T-helper 2 cell treated with Interferon-gamma antibody and Interleukin-4, amounts not matched to agents 5 μg/mL and 100 μg/mL, for 36 hours (primary cell): ENCODE results near the gene CHTF18.

Experiments
- DNase-seq: peaks from one replicate; pipeline ENCODE4 v3.0.0; 2021; ENCODE audit warnings: low spot score
- H3K27ac Mint-ChIP-seq: one replicate; pipeline ENCODE4 v1.8.0; 2021; ENCODE audit warnings: mild to moderate bottlenecking, mixed read lengths
- H3K27me3 Mint-ChIP-seq: one replicate; pipeline ENCODE4 v1.8.0; 2021; ENCODE audit warnings: low read depth, mixed read lengths
- H3K36me3 Mint-ChIP-seq: one replicate; pipeline ENCODE4 v1.8.0; 2021; ENCODE audit warnings: low read depth, mixed read lengths
- H3K4me1 Mint-ChIP-seq: one replicate; pipeline ENCODE4 v1.8.0; 2021; ENCODE audit warnings: low read depth, mixed read lengths
- H3K4me3 Mint-ChIP-seq: one replicate; pipeline ENCODE4 v1.8.0; 2022; ENCODE audit warnings: mild to moderate bottlenecking, moderate library complexity, mixed read lengths
- H3K9me3 Mint-ChIP-seq: one replicate; pipeline ENCODE4 v1.8.0; 2021; ENCODE audit warnings: mixed read lengths

CHTF18 gene

DNA sequence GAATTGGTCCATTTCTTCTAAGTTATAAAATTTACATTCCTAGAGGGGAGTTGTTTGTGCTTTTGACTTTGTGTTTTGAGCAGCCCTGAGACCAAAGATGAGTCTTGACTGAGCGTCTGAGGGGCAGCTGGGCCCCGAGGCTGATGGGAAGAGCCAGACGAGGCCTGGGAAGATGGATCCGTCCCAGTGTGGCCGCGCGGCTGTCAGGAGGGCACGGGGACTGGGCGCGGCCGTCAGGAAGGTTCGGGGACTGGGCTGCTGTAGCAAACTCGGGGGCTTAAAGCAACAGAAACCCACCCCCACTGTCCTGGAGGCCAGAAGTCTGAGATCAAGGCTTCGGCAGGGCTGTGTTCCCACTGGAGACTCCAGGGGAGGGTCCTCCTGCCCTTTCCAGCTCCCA is 50.3 kb downstream of the CHTF18 start:
- H3K4me1 Mint-ChIP-seq = no peaks in the 10 kb centered on the region
- no peak for DNase-seq
- no peak overlapping the region for H3K27ac Mint-ChIP-seq
- peaks cover 14% of the 10 kb centered on the region for H3K9me3 Mint-ChIP-seq
- no peak overlapping the region for H3K4me3 Mint-ChIP-seq
- H3K36me3 Mint-ChIP-seq = no peaks in the 10 kb centered on the region
- no peaks in the 10 kb centered on the region for H3K27me3 Mint-ChIP-seq

DNA sequence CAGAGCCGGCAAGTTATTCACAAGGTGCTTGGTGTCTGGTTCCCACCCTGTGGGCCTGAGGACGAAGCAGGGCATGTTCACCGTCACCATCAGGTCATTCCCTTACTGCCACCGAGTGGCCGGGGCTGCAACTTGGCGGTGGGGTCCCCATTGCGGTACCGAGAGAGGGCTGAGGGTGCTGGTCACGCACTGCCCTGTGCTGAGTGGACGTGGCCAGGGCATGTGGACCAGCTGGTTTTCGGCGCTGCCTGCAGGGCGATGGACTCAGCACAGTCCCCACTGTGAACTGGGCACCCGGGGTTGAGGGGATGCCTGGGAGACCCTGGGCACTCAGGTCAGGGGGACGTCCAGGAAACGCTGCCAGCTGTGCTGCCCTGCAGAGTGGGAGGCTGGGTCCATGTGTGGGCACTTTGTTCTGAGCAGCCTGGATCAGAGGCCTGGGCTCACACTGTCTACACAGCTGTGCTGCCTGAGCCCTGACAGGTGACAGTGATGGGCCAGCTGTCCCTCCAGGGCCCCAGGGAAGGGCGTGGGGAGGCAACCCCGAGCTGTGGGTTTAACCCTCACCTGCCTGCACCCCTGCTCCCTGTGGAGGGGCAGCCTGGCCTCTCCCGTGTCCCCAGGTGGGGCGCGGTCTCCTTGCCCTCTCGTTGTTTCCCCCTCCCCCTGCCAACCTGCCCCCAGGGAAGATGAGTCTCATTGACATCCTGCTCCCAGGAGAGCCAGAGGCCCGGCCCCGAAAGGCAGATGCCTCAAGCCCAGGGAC is 51.4 kb downstream of the CHTF18 start:
- Mint-ChIP-seq H3K9me3 (peaks cover 14% of the 10 kb centered on the region), H3K4me1 (no peaks in the 10 kb centered on the region), H3K27me3 (no peaks in the 10 kb centered on the region), H3K36me3 (no peaks in the 10 kb centered on the region), H3K4me3 (no peak overlapping the region), H3K27ac (no peak overlapping the region)
- DNase-seq = no peak

DNA sequence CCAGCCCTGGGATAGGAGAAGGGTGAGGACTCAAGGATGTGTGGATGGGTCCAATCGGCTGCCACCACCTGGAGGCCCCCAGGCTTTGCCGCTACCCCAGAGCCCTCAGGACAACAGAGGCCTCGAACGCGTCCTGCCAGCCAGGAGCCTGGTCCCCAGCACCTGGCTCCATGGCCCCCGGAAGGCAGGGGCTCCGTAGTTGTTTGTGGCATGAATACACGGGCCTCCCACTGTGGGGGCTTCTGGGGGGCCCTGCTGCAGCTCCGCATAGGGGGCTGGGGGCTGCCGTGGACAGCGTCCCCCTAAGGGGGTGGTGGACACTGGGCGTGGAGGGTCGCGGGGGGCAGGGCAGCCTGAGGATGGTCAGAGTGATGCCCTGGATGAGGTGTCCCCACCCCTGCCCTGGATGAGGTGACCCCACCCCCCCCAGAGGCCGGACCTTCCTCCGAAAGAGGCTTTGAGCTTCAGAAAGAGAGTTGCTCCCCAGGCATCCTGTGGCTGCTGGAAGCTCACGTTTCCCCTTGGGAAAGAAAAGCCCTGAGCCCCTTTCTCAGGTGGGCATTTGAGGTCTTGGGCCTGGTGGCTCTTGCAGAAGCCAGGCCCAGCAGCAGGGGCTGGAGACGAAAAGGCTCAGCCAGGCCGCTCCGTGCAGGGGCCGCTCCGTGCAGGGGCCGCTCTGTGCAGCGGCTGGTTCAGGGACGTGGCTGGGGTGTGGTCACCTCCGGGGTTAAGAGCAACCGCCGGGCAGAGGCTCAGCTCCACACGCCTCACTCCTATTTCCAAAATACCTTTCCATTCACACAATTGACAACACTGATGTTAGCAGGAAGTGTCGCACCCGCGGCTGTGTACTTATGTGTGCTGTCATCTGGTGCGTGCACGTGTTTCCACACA is 52.4 kb downstream of the CHTF18 start:
- H3K4me3 Mint-ChIP-seq = no peak overlapping the region
- H3K9me3 Mint-ChIP-seq = peaks cover 14% of the 10 kb centered on the region
- H3K27ac Mint-ChIP-seq = no peak overlapping the region
- no peaks in the 10 kb centered on the region for H3K27me3 Mint-ChIP-seq
- no peak for DNase-seq
- H3K4me1 Mint-ChIP-seq = no peaks in the 10 kb centered on the region
- no peaks in the 10 kb centered on the region for H3K36me3 Mint-ChIP-seq

DNA sequence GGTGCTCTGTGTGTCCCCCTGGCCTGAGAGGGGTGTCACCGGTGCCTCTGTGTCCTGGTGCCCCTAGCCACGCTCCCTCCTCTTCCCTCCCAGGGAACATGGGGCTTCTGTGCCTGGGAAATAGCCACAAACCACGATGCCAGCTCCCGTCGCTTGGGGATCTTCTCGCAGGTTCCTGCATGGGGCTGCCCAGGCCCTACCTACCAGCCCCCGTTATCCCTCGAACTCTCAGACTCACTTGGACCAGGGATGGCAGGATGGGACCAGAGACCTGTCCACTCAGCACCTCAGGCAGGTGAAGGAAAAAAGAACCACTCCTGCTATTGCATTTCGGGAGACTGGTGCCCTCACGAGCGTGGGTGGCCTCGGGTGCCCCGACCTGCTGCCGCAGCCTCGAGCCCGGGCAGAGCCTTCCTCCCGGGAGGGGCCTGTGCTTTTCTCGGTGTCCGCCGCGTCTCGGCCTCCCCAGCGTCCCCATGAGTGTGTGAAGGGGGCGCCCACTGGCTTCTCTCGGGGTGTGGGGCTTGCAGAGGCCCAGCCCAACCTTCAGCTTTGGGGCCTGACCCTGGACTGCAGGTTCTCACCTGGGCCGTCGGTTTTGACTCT is 53.1 kb downstream of the CHTF18 start:
- Mint-ChIP-seq H3K9me3 (peaks cover 9% of the 10 kb centered on the region), H3K36me3 (no peaks in the 10 kb centered on the region), H3K27ac (no peak overlapping the region), H3K27me3 (no peaks in the 10 kb centered on the region), H3K4me1 (no peaks in the 10 kb centered on the region), H3K4me3 (no peak overlapping the region)
- DNase-seq = no peak

DNA sequence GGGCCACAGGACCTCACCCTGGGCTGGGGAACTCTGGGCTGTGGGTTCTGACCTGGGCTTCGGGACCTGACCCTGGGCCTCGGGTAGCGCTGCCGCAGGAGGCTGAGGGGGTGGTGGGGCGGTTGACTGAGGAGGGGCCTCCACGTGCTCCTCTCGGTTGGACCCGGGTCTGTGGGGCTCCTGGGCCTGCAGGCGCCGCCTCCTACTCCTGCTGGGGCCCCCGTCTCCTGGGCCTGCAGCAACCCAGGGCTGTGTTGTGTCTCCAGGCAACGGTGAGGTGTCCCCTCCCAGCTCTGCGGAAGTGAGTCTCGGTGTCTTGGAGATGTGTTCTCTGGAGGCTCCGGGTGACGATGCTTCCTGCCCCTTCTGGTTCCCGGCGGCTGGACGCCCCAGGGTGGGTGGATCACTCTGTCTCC is 53.6 kb downstream of the CHTF18 start:
- Mint-ChIP-seq H3K36me3 (no peaks in the 10 kb centered on the region), H3K4me3 (no peak overlapping the region), H3K4me1 (no peaks in the 10 kb centered on the region), H3K27ac (no peak overlapping the region), H3K27me3 (no peaks in the 10 kb centered on the region), H3K9me3 (peaks cover 4% of the 10 kb centered on the region)
- no peak for DNase-seq

DNA sequence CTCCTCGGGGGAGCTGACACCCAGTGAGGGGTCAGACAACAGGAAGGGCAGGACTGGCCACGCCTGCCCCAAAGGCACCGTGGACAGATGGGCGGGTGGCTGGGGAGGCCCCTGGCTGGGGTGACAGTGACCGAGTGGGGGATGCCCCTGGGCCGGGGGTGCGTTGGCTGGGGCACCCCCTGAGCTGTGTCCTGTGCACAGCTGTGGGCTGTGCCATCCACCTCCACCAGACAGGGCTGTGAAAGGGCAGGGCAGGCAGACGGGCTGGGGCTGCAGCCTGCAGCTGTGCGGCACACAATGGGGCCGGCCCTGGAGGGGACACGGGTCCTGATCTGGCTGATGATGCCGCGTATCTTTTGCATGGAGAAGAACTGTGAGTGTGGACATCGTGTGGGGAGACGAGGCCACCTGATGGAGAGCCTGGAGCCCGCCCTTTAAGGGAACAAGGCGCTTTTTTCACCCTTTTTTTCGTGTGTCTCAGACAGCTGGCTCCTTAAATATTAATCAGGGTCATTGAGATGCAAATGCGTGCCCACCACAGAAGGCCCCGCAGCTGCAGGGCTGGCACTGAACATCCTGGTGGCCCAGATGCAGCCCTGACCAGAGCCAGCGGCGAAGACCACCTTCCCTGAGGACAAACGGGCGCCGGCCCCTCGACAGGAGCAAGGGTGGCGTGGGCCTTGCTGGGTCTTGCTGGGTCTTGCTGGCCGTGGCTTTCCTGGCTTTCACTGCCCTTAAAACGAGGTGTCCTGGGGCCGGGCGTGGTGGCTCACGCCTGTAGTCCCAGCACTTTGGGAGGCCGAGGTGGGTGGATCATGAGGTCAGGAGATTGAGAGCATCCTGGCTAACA is 54.5 kb downstream of the CHTF18 start:
- peaks cover 3% of the 10 kb centered on the region for H3K9me3 Mint-ChIP-seq
- H3K36me3 Mint-ChIP-seq = no peaks in the 10 kb centered on the region
- H3K27me3 Mint-ChIP-seq = no peaks in the 10 kb centered on the region
- H3K4me1 Mint-ChIP-seq = no peaks in the 10 kb centered on the region
- H3K4me3 Mint-ChIP-seq = no peak overlapping the region
- no peak for DNase-seq
- no peak overlapping the region for H3K27ac Mint-ChIP-seq

DNA sequence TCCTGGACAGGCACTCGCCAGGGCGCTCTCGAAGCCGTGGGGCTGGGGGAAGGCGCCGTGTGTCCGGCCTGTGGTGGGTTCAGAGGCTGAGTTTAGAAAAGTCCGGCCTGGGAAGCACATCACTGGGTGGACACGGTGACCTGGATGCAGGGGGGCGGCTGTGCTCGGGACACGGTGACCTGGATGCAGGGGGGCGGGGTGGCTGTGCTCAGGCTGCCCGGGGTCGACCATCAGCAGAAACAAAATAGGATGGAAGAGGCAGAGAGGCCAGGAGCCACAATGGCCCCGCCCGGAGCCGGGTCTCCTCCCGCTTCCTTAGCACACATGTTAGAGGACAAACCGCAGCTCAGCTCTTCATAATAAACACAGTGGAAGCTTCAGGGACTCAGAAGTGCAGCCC is 55.4 kb downstream of the CHTF18 start:
- no peaks in the 10 kb centered on the region for H3K4me1 Mint-ChIP-seq
- H3K9me3 Mint-ChIP-seq = no peaks in the 10 kb centered on the region
- no peak overlapping the region for H3K4me3 Mint-ChIP-seq
- H3K27ac Mint-ChIP-seq = no peak overlapping the region
- no peak for DNase-seq
- no peaks in the 10 kb centered on the region for H3K36me3 Mint-ChIP-seq
- H3K27me3 Mint-ChIP-seq = no peaks in the 10 kb centered on the region

DNA sequence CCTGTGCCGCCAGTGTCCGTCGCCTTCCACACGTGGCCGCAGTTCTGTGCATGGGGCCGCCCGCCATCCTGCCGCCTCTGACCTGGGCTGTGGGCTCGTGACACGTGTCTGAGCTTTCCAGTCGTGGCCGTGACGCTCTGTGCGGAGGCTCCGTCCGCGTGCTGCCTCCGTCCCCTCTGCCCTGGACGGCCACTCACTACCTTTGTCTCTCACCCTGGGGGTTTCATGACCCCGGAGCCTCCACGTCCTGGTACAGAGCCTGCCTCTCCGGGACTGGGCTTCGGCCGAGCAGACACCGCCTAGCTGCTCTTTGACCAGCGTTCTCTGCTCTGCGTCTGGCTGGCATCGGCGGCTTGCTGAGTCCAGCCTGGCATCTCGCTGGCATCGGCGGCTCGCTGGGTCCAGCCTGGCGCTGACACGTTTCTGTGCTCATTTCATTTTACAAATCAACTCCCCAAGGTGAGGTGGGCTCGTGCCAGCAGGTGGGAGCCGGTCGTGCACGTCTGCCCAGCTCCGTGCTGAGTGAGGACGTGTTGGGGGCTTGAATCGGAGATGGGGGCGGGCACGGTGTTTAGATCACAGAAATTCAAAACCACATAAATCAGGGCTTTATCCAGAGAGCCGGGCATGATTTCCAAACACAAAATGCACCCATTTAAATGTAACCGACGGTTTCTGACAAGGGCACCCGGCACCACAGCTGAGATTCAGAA is 56.4 kb downstream of the CHTF18 start:
- no peaks in the 10 kb centered on the region for H3K36me3 Mint-ChIP-seq
- no peak overlapping the region for H3K4me3 Mint-ChIP-seq
- H3K27me3 Mint-ChIP-seq = no peaks in the 10 kb centered on the region
- peaks cover 2% of the 10 kb centered on the region for H3K9me3 Mint-ChIP-seq
- no peaks in the 10 kb centered on the region for H3K4me1 Mint-ChIP-seq
- no peak overlapping the region for H3K27ac Mint-ChIP-seq
- no peak for DNase-seq

DNA sequence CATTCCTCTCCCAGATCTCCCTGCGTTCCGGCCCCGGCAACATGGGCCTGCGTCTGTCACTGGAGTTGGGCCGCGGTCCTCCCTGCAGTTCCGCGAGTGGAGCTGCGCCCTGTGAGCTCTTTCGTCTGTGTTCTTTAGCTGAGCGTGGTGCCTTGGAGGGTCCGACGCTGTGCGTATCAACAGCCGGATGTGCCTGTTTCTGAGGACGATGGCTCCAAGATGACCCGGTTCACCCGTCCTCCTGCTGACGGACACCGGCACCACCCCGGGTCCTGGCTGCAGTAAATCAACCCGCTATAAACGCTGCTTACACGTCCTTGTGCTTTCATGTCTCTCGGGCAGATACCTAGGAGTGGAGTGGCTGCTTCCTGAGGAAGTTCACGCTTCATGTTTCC is 56.9 kb downstream of the CHTF18 start:
- Mint-ChIP-seq H3K9me3 (peaks cover 7% of the 10 kb centered on the region), H3K4me1 (no peaks in the 10 kb centered on the region), H3K27me3 (no peaks in the 10 kb centered on the region), H3K4me3 (no peak overlapping the region), H3K36me3 (peaks cover 4% of the 10 kb centered on the region), H3K27ac (no peak overlapping the region)
- no peak for DNase-seq

DNA sequence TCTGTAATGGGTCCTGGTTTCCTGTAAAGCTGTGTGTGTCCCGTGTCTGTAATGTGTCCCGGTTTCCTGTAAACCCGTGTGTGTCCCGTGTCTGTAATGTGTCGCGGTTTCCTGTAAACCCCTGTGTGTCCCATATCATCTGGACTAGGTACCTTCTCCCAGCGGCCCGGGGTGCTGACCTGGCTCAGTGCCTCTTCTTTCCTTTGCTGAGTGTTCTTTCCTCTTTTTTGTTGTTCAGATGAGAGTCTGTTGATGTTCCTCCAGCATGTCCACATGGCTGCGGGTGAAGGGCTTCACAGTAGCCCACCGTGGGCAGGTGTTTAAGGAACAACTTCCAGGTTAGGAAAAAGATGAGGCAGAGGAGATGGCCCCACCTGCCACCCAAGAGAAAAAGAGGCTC is 58.7 kb downstream of the CHTF18 start:
- H3K27me3 Mint-ChIP-seq = no peaks in the 10 kb centered on the region
- no peaks in the 10 kb centered on the region for H3K4me1 Mint-ChIP-seq
- no peak for DNase-seq

More for the DNA sequence above, 58.7 kb downstream of the CHTF18 start:
- peaks cover 13% of the 10 kb centered on the region for H3K9me3 Mint-ChIP-seq
- peaks cover 4% of the 10 kb centered on the region for H3K36me3 Mint-ChIP-seq
- no peak overlapping the region for H3K27ac Mint-ChIP-seq
- no peak overlapping the region for H3K4me3 Mint-ChIP-seq
